Sigmoid colon (tissue), 4 donors: ENCODE results near the gene LRRC3.

Experiments used
- EP300 ChIP-seq, 4 donors: sonication (generic); formaldehyde crosslinking; IDR thresholded peaks; one replicate each; pipeline ENCODE4 v1.6.1; 2017; ENCODE audit warnings: antibody characterized with exemption in 4 of 4
- POLR2A ChIP-seq, 2 donors: fragments of 450-650 bp; IDR thresholded peaks; one replicate each; pipeline ENCODE4 v1.6.1; 2016; ENCODE audit warnings: antibody characterized with exemption in 2 of 2, mild to moderate bottlenecking in 2 of 2, moderate library complexity in 2 of 2
- POLR2AphosphoS5 ChIP-seq, 4 donors: sonication (generic); formaldehyde crosslinking; IDR thresholded peaks; one replicate each; pipeline ENCODE4 v1.6.1; 2017; ENCODE audit warnings: antibody characterized with exemption in 4 of 4
- TF ChIP-seq, protein P1 (sequence below), 4 experiments: fragments of 450-650 bp in 3 of 4; fragments of 200-600 bp in 1 of 4; IDR thresholded peaks; one replicate each; pipeline ENCODE4 v1.5.1; 2016 to 2019; ENCODE audit warnings: antibody characterized with exemption in 4 of 4, mild to moderate bottlenecking in 3 of 4, moderate library complexity in 2 of 4

DNA sequence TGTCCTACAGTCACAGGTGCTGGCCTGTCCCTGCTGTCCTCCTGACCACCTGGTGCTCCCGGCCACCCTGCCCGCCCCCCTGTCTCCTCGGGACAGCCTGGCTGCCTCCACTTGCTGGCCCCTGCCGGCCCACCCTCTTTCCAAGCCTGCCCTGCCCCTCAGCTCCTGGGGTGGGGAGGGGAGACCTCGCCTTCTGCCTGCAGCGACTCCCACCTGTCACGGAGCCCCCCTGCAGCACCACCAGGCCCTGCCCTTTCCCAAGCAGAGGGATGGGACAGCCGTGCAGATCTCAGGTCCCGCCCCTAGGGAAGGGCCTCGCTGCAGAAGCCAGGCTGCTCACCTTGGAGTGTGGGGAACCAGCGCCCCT is 7.5 kb downstream of the LRRC3 start:
- TF ChIP-seq POLR2A (IDR thresholded peaks at IDR 0.05) (no peak), POLR2AphosphoS5 (IDR thresholded peaks at IDR 0.05) (no peak), EP300 (IDR thresholded peaks at IDR 0.05) (no peak)
- TF ChIP-seq, protein P1, sequence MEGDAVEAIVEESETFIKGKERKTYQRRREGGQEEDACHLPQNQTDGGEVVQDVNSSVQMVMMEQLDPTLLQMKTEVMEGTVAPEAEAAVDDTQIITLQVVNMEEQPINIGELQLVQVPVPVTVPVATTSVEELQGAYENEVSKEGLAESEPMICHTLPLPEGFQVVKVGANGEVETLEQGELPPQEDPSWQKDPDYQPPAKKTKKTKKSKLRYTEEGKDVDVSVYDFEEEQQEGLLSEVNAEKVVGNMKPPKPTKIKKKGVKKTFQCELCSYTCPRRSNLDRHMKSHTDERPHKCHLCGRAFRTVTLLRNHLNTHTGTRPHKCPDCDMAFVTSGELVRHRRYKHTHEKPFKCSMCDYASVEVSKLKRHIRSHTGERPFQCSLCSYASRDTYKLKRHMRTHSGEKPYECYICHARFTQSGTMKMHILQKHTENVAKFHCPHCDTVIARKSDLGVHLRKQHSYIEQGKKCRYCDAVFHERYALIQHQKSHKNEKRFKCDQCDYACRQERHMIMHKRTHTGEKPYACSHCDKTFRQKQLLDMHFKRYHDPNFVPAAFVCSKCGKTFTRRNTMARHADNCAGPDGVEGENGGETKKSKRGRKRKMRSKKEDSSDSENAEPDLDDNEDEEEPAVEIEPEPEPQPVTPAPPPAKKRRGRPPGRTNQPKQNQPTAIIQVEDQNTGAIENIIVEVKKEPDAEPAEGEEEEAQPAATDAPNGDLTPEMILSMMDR (IDR thresholded peaks at IDR 0.05) = no peak
